Bronchial epithelial cell (primary cell): ENCODE results near the gene RYR2. TPM values are rescaled to one million over a fixed set of nuclear protein-coding genes. Genes with fewer than 3 reads are reported as not detected.

Experiments used
- DNase-seq: peaks from one replicate; pipeline ENCODE4 v3.0.0-alpha.2; 2010; ENCODE audit warnings: low read depth
- FAIRE-seq: peaks from 2 replicates; lab custom pipeline; 2011; peaks lifted over from hg19 to GRCh38; lab: Jason Lieb, UNC
- H3K27me3 ChIP-seq: 2 replicates; pipeline ENCODE4 v1.5.1; 2011; ENCODE audit warnings: low read length; ENCODE audit not compliant: control insufficient read depth, insufficient read depth
- H3K36me3 ChIP-seq: 2 replicates; pipeline ENCODE4 v1.5.1; 2011; ENCODE audit warnings: low read length; ENCODE audit not compliant: control insufficient read depth, insufficient read depth
- H3K4me3 ChIP-seq: 2 replicates; pipeline ENCODE4 v1.5.1; 2011; ENCODE audit warnings: mild to moderate bottlenecking, low read depth, low read length, control low read depth
- CTCF ChIP-seq: IDR thresholded peaks from 2 replicates; pipeline ENCODE4 v1.5.1; 2011; ENCODE audit warnings: mild to moderate bottlenecking, moderate library complexity, low read length, control low read depth, inconsistent platforms; ENCODE audit not compliant: insufficient read depth, severe bottlenecking
- total RNA-seq: library from RNA; depleted of rRNA; stranded (reverse); fragments of >200 nt; gene quantifications from 2 replicates; pipeline ENCODE4 v1.2.1, GENCODE V29; 2014

Gene RYR2
- total RNA-seq, 1 donor from 2014 or later: not detected

- no peak overlapping the region for H3K4me3 ChIP-seq
- H3K27me3 ChIP-seq: no peaks in the 10 kb centered on the region
- no peak for FAIRE-seq
- DNase-seq: no peak
- H3K36me3 ChIP-seq: no peaks in the 10 kb centered on the region
- TF ChIP-seq CTCF: no peak
These were observed 298.9 kb downstream of the RYR2 start for GRCh38 chr1:237340892-237341291.

GRCh38 chr1:237341391-237341790 lies 299.4 kb downstream of the RYR2 start:
- Histone ChIP-seq H3K27me3 (no peaks in the 10 kb centered on the region), H3K36me3 (no peaks in the 10 kb centered on the region), H3K4me3 (no peak overlapping the region)
- TF ChIP-seq CTCF: no peak
- no peak for FAIRE-seq
- DNase-seq: no peak

- FAIRE-seq (no peak), DNase-seq (no peak)
- Histone ChIP-seq H3K36me3 (no peaks in the 10 kb centered on the region), H3K27me3 (no peaks in the 10 kb centered on the region), H3K4me3 (no peak overlapping the region)
- no peak for TF ChIP-seq CTCF
These were observed 300.7 kb downstream of the RYR2 start for GRCh38 chr1:237342730-237343129.

- H3K27me3 ChIP-seq: no peaks in the 10 kb centered on the region
- FAIRE-seq: no peak
- no peaks in the 10 kb centered on the region for H3K36me3 ChIP-seq
- DNase-seq: no peak
- no peak for TF ChIP-seq CTCF
- no peak overlapping the region for H3K4me3 ChIP-seq
These were observed 310.8 kb downstream of the RYR2 start for GRCh38 chr1:237352747-237353146.

GRCh38 chr1:237353918-237354317 lies 311.9 kb downstream of the RYR2 start:
- no peak overlapping the region for H3K4me3 ChIP-seq
- H3K27me3 ChIP-seq: no peaks in the 10 kb centered on the region
- no peak for TF ChIP-seq CTCF
- H3K36me3 ChIP-seq: no peaks in the 10 kb centered on the region
- FAIRE-seq (no peak), DNase-seq (no peak)

- FAIRE-seq (no peak), DNase-seq (no peak)
- Histone ChIP-seq H3K27me3 (no peaks in the 10 kb centered on the region), H3K4me3 (no peak overlapping the region), H3K36me3 (no peaks in the 10 kb centered on the region)
- no peak for TF ChIP-seq CTCF
These were observed 313.0 kb downstream of the RYR2 start for GRCh38 chr1:237355022-237355421.
